HepG2 (cell line): ENCODE data around the gene AHSG. TPM values are rescaled to one million over a fixed set of nuclear protein-coding genes. Genes with fewer than 3 reads are reported as not detected.

ENCODE experiments used
- ETV5 ChIP-seq: IDR thresholded peaks from 2 replicates; pipeline ENCODE4 v1.6.1; 2018; ENCODE audit warnings: missing biosample characterization, missing genetic modification reagents, inconsistent platforms, borderline replicate concordance
- MAZ ChIP-seq, 2 experiments: sonication (generic) in 1 of 2; formaldehyde crosslinking in 1 of 2; IDR thresholded peaks; 2 replicates each; pipeline versions ENCODE4 v1.5.0 to v1.6.1; 2012 to 2020; ENCODE audit warnings: low read depth in 2 of 2, mild to moderate bottlenecking in 2 of 2, borderline replicate concordance in 1 of 2, improper control_type of control experiment in 1 of 2, low read length in 1 of 2, missing genetic modification reagents in 1 of 2, moderate library complexity in 1 of 2
- NR2F6 ChIP-seq, 2 experiments: IDR thresholded peaks; 2 replicates each; pipeline ENCODE4 v1.6.1; 2016; ENCODE audit warnings: antibody characterized with exemption in 1 of 2, mild to moderate bottlenecking in 1 of 2
- PRMT3 ChIP-seq: sonication (generic); formaldehyde crosslinking; IDR thresholded peaks from 2 replicates; pipeline ENCODE4 v1.8.1; 2022; ENCODE audit warnings: low read depth, mild to moderate bottlenecking, moderate library complexity, missing genetic modification reagents, borderline replicate concordance
- STAG1 ChIP-seq: sonication (generic); formaldehyde crosslinking; IDR thresholded peaks from 2 replicates; pipeline ENCODE4 v1.4.0; 2020; ENCODE audit warnings: missing genetic modification reagents
- TAF15 ChIP-seq: fragments of 200-400 bp; formaldehyde crosslinking; IDR thresholded peaks from one replicate; pipeline ENCODE4 v1.6.1; 2018; ENCODE audit warnings: mild to moderate bottlenecking, low read depth, low read length; ENCODE audit not compliant: poor library complexity, severe bottlenecking
- ZNF234 ChIP-seq: sonication (generic); formaldehyde crosslinking; conservative IDR thresholded peaks from 2 replicates; pipeline ENCODE4 v1.5.1; 2020; ENCODE audit warnings: mild to moderate bottlenecking, missing genetic modification reagents
- ZNF343 ChIP-seq: sonication (generic); formaldehyde crosslinking; IDR thresholded peaks from 2 replicates; pipeline ENCODE4 v1.4.0; 2020; ENCODE audit warnings: mild to moderate bottlenecking, missing genetic modification reagents
- ZNF572 ChIP-seq: sonication (generic); formaldehyde crosslinking; IDR thresholded peaks from 2 replicates; pipeline ENCODE4 v1.5.1; 2020; ENCODE audit warnings: mild to moderate bottlenecking, missing genetic modification reagents
- ZNF607 ChIP-seq: sonication (generic); formaldehyde crosslinking; IDR thresholded peaks from 2 replicates; pipeline ENCODE4 v1.5.1; 2020; ENCODE audit warnings: missing genetic modification reagents, mild to moderate bottlenecking, borderline replicate concordance
- polyA plus RNA-seq, 8 experiments: library from polyadenylated mRNA; depleted of rRNA in 3 of 8; stranded (reverse) in 7 of 8; unstranded in 1 of 8; fragments of >200 nt; fragmentation: Illumina TruSeq in 4 of 8; extraction: Trizol in 4 of 8; gene quantifications; 2 replicates each; pipeline versions ENCODE4 v1.2.1 to v1.2.3, GENCODE V29; 2011 to 2016; ENCODE audit warnings: low read depth in 4 of 8, missing spikeins in 1 of 8, mixed read lengths in 1 of 8; ENCODE audit not compliant: insufficient read depth in 1 of 8
- total RNA-seq, 5 experiments: library from RNA; depleted of rRNA; stranded (reverse); fragments of >200 nt; fragmentation: Illumina TruSeq; extraction: Trizol; gene quantifications; 2 replicates each; pipeline ENCODE4 v1.2.3, GENCODE V29; 2016; ENCODE audit warnings: low read depth in 1 of 5
- TF ChIP-seq, protein P1 (sequence below): sonication (generic); formaldehyde crosslinking; IDR thresholded peaks from 2 replicates; pipeline ENCODE4 v1.4.0; 2020; ENCODE audit warnings: missing genetic modification reagents
- TF ChIP-seq, protein P2 (sequence below): sonication (generic); formaldehyde crosslinking; IDR thresholded peaks from 2 replicates; pipeline ENCODE4 v1.4.0; 2020; ENCODE audit warnings: missing genetic modification reagents
- TF ChIP-seq, protein P3 (sequence below): IDR thresholded peaks from 2 replicates; pipeline ENCODE4 v1.6.1; 2018; ENCODE audit warnings: missing genetic modification reagents, mild to moderate bottlenecking, missing compliant biosample characterization
- TF ChIP-seq, protein P4 (sequence below): IDR thresholded peaks from 2 replicates; pipeline ENCODE4 v1.6.1; 2012; ENCODE audit warnings: low read length, improper control_type of control experiment

Gene AHSG
- total and polyA plus RNA-seq, 2 of the 13 experiments (the other 11 are each of a cell fraction or from before 2014, with no cell fraction given) = 2,043 to 19,152 TPM

DNA sequence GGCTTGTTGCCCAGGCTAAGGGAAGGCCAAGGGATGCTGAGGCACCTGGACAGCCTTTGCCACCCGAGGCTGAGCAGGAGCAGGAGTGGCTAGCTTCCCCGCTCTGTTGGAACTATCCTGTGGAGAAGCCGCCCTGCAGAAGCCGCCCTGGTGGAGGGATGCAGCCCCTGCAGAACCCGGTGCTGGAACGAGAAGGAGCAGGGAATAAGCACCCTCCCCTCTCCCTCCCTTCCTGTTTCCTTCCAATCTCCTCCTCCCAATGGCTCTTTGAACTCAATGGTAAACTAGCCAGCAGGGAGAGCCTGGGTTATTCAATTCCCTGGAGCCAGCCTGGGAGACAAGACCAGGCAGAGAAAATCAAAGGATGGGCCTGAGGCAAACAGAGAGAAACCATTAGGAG is 41.1 kb downstream of the AHSG start (continued):
- TF ChIP-seq TAF15 (no peak), ZNF572 (CRISPR knock-in tag) (no peak), MAZ (IDR thresholded peaks at IDR 0.05; ENCODE audit: borderline replicate concordance, low read depth, low read length) (0 out of 2 replicates have a peak, but pooled peaks have one; percentile 27), MAZ (CRISPR knock-in tag; IDR thresholded peaks at IDR 0.05; ENCODE audit: low read depth) (no peak), ZNF607 (no peak), STAG1 (CRISPR knock-in tag) (peak; percentile 16; the same call in 1 of the 2 replicates), ZNF234 (CRISPR knock-in tag) (no peak), NR2F6 (IDR thresholded peaks at IDR 0.05) (no peak), NR2F6 (CRISPR knock-in tag; IDR thresholded peaks at IDR 0.05) (no peak), ZNF343 (no peak), ETV5 (CRISPR knock-in tag) (peak; percentile 22; the same call in 1 of the 2 replicates), PRMT3 (CRISPR knock-in tag) (no peak)
- TF ChIP-seq, protein P1, sequence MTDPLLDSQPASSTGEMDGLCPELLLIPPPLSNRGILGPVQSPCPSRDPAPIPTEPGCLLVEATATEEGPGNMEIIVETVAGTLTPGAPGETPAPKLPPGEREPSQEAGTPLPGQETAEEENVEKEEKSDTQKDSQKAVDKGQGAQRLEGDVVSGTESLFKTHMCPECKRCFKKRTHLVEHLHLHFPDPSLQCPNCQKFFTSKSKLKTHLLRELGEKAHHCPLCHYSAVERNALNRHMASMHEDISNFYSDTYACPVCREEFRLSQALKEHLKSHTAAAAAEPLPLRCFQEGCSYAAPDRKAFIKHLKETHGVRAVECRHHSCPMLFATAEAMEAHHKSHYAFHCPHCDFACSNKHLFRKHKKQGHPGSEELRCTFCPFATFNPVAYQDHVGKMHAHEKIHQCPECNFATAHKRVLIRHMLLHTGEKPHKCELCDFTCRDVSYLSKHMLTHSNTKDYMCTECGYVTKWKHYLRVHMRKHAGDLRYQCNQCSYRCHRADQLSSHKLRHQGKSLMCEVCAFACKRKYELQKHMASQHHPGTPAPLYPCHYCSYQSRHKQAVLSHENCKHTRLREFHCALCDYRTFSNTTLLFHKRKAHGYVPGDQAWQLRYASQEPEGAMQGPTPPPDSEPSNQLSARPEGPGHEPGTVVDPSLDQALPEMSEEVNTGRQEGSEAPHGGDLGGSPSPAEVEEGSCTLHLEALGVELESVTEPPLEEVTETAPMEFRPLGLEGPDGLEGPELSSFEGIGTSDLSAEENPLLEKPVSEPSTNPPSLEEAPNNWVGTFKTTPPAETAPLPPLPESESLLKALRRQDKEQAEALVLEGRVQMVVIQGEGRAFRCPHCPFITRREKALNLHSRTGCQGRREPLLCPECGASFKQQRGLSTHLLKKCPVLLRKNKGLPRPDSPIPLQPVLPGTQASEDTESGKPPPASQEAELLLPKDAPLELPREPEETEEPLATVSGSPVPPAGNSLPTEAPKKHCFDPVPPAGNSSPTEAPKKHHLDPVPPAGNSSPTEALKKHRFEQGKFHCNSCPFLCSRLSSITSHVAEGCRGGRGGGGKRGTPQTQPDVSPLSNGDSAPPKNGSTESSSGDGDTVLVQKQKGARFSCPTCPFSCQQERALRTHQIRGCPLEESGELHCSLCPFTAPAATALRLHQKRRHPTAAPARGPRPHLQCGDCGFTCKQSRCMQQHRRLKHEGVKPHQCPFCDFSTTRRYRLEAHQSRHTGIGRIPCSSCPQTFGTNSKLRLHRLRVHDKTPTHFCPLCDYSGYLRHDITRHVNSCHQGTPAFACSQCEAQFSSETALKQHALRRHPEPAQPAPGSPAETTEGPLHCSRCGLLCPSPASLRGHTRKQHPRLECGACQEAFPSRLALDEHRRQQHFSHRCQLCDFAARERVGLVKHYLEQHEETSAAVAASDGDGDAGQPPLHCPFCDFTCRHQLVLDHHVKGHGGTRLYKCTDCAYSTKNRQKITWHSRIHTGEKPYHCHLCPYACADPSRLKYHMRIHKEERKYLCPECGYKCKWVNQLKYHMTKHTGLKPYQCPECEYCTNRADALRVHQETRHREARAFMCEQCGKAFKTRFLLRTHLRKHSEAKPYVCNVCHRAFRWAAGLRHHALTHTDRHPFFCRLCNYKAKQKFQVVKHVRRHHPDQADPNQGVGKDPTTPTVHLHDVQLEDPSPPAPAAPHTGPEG (CRISPR knock-in tag) = no peak
- TF ChIP-seq, protein P2, sequence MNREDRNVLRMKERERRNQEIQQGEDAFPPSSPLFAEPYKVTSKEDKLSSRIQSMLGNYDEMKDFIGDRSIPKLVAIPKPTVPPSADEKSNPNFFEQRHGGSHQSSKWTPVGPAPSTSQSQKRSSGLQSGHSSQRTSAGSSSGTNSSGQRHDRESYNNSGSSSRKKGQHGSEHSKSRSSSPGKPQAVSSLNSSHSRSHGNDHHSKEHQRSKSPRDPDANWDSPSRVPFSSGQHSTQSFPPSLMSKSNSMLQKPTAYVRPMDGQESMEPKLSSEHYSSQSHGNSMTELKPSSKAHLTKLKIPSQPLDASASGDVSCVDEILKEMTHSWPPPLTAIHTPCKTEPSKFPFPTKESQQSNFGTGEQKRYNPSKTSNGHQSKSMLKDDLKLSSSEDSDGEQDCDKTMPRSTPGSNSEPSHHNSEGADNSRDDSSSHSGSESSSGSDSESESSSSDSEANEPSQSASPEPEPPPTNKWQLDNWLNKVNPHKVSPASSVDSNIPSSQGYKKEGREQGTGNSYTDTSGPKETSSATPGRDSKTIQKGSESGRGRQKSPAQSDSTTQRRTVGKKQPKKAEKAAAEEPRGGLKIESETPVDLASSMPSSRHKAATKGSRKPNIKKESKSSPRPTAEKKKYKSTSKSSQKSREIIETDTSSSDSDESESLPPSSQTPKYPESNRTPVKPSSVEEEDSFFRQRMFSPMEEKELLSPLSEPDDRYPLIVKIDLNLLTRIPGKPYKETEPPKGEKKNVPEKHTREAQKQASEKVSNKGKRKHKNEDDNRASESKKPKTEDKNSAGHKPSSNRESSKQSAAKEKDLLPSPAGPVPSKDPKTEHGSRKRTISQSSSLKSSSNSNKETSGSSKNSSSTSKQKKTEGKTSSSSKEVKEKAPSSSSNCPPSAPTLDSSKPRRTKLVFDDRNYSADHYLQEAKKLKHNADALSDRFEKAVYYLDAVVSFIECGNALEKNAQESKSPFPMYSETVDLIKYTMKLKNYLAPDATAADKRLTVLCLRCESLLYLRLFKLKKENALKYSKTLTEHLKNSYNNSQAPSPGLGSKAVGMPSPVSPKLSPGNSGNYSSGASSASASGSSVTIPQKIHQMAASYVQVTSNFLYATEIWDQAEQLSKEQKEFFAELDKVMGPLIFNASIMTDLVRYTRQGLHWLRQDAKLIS (CRISPR knock-in tag) = no peak
- TF ChIP-seq, protein P3, sequence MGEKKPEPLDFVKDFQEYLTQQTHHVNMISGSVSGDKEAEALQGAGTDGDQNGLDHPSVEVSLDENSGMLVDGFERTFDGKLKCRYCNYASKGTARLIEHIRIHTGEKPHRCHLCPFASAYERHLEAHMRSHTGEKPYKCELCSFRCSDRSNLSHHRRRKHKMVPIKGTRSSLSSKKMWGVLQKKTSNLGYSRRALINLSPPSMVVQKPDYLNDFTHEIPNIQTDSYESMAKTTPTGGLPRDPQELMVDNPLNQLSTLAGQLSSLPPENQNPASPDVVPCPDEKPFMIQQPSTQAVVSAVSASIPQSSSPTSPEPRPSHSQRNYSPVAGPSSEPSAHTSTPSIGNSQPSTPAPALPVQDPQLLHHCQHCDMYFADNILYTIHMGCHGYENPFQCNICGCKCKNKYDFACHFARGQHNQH (CRISPR knock-in tag) = no peak
- TF ChIP-seq, protein P4, sequence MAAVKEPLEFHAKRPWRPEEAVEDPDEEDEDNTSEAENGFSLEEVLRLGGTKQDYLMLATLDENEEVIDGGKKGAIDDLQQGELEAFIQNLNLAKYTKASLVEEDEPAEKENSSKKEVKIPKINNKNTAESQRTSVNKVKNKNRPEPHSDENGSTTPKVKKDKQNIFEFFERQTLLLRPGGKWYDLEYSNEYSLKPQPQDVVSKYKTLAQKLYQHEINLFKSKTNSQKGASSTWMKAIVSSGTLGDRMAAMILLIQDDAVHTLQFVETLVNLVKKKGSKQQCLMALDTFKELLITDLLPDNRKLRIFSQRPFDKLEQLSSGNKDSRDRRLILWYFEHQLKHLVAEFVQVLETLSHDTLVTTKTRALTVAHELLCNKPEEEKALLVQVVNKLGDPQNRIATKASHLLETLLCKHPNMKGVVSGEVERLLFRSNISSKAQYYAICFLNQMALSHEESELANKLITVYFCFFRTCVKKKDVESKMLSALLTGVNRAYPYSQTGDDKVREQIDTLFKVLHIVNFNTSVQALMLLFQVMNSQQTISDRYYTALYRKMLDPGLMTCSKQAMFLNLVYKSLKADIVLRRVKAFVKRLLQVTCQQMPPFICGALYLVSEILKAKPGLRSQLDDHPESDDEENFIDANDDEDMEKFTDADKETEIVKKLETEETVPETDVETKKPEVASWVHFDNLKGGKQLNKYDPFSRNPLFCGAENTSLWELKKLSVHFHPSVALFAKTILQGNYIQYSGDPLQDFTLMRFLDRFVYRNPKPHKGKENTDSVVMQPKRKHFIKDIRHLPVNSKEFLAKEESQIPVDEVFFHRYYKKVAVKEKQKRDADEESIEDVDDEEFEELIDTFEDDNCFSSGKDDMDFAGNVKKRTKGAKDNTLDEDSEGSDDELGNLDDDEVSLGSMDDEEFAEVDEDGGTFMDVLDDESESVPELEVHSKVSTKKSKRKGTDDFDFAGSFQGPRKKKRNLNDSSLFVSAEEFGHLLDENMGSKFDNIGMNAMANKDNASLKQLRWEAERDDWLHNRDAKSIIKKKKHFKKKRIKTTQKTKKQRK = no peak
